NCI-H345 treated with DMSO at 0.1 percent for 48 hours (cell line): Measurements from ENCODE around the gene PHYHIPL.

Experiments used
- DNase-seq: peaks from one replicate; lab custom pipeline; 2025; ENCODE audit not compliant: unreplicated experiment; lab: John Stamatoyannopoulos, UW

PHYHIPL gene

DNA sequence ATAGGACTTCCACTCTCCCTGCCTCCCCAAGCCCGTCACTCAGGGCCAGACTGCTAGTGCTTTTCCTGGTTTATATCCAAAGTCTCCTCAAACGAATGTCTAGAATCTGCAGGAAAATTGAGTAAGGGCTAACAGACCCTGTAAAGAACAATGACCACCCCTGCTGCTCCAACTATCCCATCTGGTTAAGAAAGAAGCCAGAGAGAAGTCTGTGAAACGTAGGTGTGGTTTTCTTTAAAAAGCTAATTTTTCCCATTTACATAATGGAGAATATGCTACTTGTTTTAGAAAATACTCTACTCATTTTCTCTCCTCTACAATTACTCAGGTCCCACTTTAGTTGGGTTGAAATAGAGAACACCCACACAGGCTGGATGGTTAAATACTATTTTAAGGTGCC lies 113.4 kb downstream of the PHYHIPL start:
- no peak for DNase-seq

DNA sequence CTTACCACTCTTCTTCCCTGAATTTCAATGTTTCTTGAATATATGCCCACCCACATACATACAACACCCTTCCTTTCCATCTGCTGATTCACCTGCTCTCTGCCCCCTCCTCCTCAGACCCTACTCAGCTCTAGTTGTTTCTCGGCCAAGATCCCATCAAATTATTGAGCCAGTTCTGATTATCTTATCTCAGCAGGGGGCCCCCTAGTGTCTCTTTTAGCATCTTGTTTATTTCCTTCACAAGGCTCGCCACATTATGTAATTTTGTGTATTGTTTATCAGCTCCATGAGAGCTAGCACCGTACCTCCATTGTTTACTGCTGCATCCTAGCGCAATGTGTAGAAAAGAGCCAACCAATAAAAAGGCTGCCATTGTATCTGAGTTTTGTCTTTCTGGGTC lies 114.0 kb downstream of the PHYHIPL start:
- no peak for DNase-seq
